ENCODE measurements around the gene PRMT1. TPM values are rescaled to one million over a fixed set of nuclear protein-coding genes. Genes with fewer than 3 reads are reported as not detected.

PRMT1 gene
- total RNA-seq, 4 donors from 2014 or later, result 45.6 to 116 (median 70.3) TPM

GRCh38 chr19:49687150-49687549, 10.1 kb downstream of the PRMT1 start:
- no peak overlapping the region for H3K27ac ChIP-seq
- no peak for TF ChIP-seq POLR2A (IDR thresholded peaks at IDR 0.05)
- TF ChIP-seq, protein P1, sequence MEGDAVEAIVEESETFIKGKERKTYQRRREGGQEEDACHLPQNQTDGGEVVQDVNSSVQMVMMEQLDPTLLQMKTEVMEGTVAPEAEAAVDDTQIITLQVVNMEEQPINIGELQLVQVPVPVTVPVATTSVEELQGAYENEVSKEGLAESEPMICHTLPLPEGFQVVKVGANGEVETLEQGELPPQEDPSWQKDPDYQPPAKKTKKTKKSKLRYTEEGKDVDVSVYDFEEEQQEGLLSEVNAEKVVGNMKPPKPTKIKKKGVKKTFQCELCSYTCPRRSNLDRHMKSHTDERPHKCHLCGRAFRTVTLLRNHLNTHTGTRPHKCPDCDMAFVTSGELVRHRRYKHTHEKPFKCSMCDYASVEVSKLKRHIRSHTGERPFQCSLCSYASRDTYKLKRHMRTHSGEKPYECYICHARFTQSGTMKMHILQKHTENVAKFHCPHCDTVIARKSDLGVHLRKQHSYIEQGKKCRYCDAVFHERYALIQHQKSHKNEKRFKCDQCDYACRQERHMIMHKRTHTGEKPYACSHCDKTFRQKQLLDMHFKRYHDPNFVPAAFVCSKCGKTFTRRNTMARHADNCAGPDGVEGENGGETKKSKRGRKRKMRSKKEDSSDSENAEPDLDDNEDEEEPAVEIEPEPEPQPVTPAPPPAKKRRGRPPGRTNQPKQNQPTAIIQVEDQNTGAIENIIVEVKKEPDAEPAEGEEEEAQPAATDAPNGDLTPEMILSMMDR (IDR thresholded peaks at IDR 0.05), result no peak
- TF ChIP-seq POLR2AphosphoS5 (IDR thresholded peaks at IDR 0.05), result no peak
- TF ChIP-seq EP300 (IDR thresholded peaks at IDR 0.05; ENCODE audit: low read depth), result no peak
- H3K36me3 ChIP-seq, result peaks cover 0 to 10% (median 5%) of the 10 kb centered on the region in 4 donors
- intact Hi-C loops (cut with DNase I; ENCODE audit: low total_unique reads), result loop anchor here (10.0 kb wide), 1 partner anchor 212 kb away; the partner anchor contains the start of gene FLT3LG
- 80% methylated on average over 12 of the region's 12 CpGs; no CpG with 5 or more reads in 1 of the 2 donors for WGBS, 2 donors (ENCODE audit: low coverage in 1 of 2)
- H3K4me1 ChIP-seq, result peaks cover 11 to 26% (median 20%) of the 10 kb centered on the region in 4 donors
- H3K4me3 ChIP-seq, result no peak overlapping the region
- no peak for DNase-seq
- in situ Hi-C loops (cut with MboI; ENCODE audit: low pct_ligation_motif_present in 1 of 4, low pct_unique_long_range_greater_than_20kb in 1 of 4, low sequenced_read_pairs in 3 of 4), result no loop called here
- no peaks in the 10 kb centered on the region for H3K9me3 ChIP-seq
- H3K27me3 ChIP-seq, result peaks cover 35% of the 10 kb centered on the region

- no peaks in the 10 kb centered on the region for H3K9me3 ChIP-seq
- peaks cover 0 to 10% (median 2%) of the 10 kb centered on the region in 4 donors for H3K36me3 ChIP-seq
- WGBS, 2 donors (ENCODE audit: low coverage in 1 of 2), result 78% methylated on average over 20 of the region's 26 CpGs; no CpG with 5 or more reads in 1 of the 2 donors
- TF ChIP-seq, protein P1 (IDR thresholded peaks at IDR 0.05), result no peak
- TF ChIP-seq POLR2AphosphoS5 (IDR thresholded peaks at IDR 0.05), result no peak
- no peak for TF ChIP-seq POLR2A (IDR thresholded peaks at IDR 0.05)
- TF ChIP-seq EP300 (IDR thresholded peaks at IDR 0.05; ENCODE audit: low read depth), result no peak
- no peak for DNase-seq
- H3K27ac ChIP-seq, result no peak overlapping the region
- in situ Hi-C loops (cut with MboI; ENCODE audit: low pct_ligation_motif_present in 1 of 4, low pct_unique_long_range_greater_than_20kb in 1 of 4, low sequenced_read_pairs in 3 of 4) (no loop called here), intact Hi-C loops (cut with DNase I; ENCODE audit: low total_unique reads) (loop anchor here (10.0 kb wide), 1 partner anchor 213 kb away; the partner anchor contains the start of gene FLT3LG)
- no peak overlapping the region for H3K4me3 ChIP-seq
- peaks cover 41% of the 10 kb centered on the region for H3K27me3 ChIP-seq
- peaks cover 11 to 26% (median 20%) of the 10 kb centered on the region in 4 donors for H3K4me1 ChIP-seq
Observed at GRCh38 chr19:49687566-49688316, 10.7 kb downstream of the PRMT1 start.

- intact Hi-C loops (cut with DNase I; ENCODE audit: low total_unique reads) (loop anchor here (10.0 kb wide), 1 partner anchor 214 kb away; the partner anchor contains the start of gene FLT3LG), in situ Hi-C loops (cut with MboI; ENCODE audit: low pct_ligation_motif_present in 1 of 4, low pct_unique_long_range_greater_than_20kb in 1 of 4, low sequenced_read_pairs in 3 of 4) (no loop called here)
- no peak overlapping the region for H3K4me3 ChIP-seq
- no peak overlapping the region for H3K27ac ChIP-seq
- peaks cover 0 to 10% (median 2%) of the 10 kb centered on the region in 4 donors for H3K36me3 ChIP-seq
- peaks cover 42% of the 10 kb centered on the region for H3K27me3 ChIP-seq
- H3K4me1 ChIP-seq, result peaks cover 11 to 26% (median 20%) of the 10 kb centered on the region in 4 donors
- 74 to 76% methylated on average over 5 to 12 of the region's 12 CpGs for WGBS, 2 donors (ENCODE audit: low coverage in 1 of 2)
- TF ChIP-seq, protein P1 (IDR thresholded peaks at IDR 0.05), result no peak
- TF ChIP-seq EP300 (IDR thresholded peaks at IDR 0.05; ENCODE audit: low read depth) (no peak), POLR2A (IDR thresholded peaks at IDR 0.05) (no peak), POLR2AphosphoS5 (IDR thresholded peaks at IDR 0.05) (no peak)
- DNase-seq, result no peak
- no peaks in the 10 kb centered on the region for H3K9me3 ChIP-seq
Observed at GRCh38 chr19:49688531-49689132, 11.6 kb downstream of the PRMT1 start.

Data from transverse colon (tissue), 4 donors.